GM19324 (cell line): ENCODE results near the gene CDKN2B.
A peak's percentile ranks its signal among the peaks of the same experiment; 100 is the strongest.
"Not testable (repeated sequence)": the region's sequence is repeated elsewhere in the genome, so short reads cannot be mapped to it uniquely, and the experiment has no call there.

Source experiments
- ATAC-seq: cut with Tn5 transposase; IDR thresholded peaks from one replicate; pipeline ENCODE4 v1.9.1; 2021; ENCODE audit warnings: mild to moderate bottlenecking, moderate library complexity; ENCODE audit not compliant: unreplicated experiment, low FRiP score

The CDKN2B gene, protein sequence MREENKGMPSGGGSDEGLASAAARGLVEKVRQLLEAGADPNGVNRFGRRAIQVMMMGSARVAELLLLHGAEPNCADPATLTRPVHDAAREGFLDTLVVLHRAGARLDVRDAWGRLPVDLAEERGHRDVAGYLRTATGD

DNA sequence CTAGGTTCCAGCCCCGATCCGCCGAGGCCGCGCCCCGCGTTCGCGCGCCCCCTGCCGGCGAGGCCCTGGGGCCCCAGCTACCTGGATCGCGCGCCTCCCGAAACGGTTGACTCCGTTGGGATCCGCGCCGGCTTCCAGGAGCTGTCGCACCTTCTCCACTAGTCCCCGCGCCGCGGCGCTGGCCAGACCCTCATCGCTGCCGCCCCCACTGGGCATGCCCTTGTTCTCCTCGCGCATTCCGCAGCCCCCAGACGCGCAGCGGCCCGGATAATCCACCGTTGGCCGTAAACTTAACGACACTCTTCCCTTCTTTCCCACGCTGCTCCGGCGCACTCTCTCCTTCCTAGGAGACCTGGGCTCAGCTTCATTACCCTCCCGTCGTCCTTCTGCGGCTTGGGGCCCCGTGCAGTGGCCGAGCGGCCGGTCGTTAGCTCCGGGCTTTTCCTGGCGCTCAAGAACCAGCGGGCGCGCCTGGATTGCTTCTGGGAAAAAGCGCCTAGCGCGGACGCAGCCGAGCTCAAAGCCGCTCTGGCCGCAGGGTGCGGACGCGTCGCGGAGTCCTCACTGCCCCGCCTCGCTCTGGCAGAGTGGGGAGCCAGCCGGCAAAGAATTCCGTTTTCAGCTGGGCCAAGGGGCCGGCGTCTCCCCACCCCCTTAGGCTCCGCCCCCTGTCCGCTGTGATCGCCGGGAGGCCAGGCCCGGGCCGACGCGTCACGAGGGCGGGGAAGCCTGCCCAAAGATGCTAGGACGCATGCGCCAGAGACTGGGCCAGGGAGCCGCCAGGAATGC is at the start of gene CDKN2B:
Gene CDKN2B, minus strand, starts transcription at position 589 of the 789 bp plus-strand sequence. Its CDS starts 352 bp downstream, at position 237.
- peak; percentile 98 for ATAC-seq

DNA sequence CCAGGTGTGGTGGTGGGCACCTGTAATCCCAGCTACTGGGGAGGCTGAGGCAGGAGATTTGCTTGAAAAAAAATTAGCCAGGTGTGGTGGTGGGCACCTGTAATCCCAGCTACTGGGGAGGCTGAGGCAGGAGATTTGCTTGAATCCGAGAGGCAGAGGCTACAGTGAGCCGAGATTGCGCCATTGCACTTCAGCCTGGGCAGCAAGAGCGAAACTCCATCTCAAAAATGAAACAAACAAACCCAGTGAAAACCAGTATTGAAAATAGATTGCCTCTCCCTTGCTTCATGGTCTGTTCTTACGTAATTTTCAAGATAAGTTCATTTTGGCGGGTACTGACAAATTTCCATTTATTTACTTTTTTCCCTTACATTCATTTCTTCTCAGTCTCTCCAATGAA is 48.9 kb upstream of the CDKN2B start:
- ATAC-seq, result not testable (repeated sequence)

DNA sequence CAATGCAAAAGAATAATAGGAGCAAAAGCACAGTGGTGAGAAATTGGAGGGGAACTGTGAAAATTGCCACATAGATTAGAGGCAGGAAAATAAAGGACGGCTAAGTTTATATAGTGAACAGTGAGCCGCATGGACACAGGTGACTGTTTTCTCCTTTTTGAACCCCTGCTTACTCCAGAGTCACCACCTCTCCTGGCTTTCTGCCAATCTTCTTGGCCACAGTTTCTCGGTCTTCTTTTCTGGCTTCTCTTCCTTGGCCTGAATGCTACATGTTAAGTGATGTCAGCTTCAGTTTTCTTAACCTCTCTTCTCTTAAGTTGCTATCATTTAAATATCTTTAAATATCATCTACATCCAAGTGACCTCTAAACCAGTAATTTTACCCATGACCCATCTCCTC is 47.3 kb upstream of the CDKN2B start:
- no peak for ATAC-seq

DNA sequence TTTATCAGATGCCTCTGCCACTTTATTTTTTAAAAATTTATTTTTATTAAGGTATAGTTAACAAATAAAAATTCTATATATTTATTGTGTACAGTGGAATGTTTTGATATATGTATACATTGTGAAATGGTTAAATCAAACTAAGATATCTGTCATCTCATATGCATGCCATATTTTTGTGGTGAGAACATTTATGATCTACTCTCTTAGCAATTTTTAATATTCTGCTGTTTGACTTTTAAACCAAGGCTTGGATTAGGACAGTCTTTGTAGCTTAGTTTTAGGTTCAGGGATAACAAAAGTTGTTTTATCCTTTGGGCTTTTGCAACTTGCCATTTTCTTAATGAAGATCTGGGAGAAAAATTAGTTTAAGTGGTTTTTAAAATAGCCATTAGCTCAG is 46.0 kb upstream of the CDKN2B start:
- no peak for ATAC-seq

DNA sequence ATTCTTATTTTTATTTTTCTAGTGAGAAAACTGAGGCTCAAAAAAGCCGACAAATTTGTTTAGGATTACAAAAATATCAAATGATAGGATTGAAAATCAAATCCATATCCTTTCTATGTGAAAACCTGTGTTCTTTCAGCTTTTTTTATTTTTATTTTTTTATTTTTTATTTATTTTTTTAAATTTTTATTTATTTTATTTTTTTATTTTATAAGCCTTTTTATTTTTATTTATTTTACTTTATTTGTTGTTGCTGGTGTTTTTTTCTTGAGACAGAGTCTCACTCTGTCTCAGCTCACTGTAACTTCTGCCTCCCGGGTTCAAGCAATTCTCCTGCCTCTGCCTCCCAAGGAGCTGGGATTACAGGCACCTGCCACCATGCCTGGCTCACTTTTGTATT is 45.4 kb upstream of the CDKN2B start:
- no peak for ATAC-seq

DNA sequence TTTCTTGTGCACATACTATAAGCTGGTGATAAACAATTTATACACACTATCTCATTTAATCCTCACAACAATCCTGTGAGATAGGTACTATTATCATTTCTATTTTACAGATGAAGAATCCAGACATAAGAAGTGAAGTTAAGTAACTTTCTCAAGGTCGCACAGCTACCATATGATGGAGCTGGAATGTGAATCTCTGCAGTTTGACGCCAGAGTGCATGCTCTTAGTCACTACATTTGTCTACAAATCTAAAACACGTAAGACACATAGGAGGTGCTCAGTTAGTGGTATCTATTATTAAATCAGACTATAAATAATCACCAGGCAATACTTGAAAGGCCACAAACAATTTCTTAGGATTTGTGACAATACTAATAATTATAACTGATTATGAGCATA is 45.0 kb upstream of the CDKN2B start:
- ATAC-seq, result no peak

DNA sequence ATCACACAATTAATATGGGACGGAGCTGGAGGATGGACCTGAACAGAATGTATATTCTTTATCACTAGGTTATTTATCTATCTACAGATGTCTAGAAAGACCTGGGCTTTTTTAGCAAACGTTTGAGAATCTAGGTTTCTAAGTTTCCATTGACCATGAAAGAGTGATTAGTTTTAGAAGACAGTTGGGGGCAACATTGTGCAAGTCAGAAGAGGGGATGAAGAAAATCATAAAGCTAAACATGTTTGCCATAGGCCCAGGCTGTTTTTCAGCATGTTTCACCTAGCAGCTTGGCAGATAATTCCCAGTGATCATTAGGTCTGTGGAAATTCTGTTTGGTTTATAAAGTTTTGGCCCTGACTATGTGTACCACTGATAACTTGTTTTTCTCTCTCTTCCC is 44.1 kb upstream of the CDKN2B start:
- no peak for ATAC-seq

DNA sequence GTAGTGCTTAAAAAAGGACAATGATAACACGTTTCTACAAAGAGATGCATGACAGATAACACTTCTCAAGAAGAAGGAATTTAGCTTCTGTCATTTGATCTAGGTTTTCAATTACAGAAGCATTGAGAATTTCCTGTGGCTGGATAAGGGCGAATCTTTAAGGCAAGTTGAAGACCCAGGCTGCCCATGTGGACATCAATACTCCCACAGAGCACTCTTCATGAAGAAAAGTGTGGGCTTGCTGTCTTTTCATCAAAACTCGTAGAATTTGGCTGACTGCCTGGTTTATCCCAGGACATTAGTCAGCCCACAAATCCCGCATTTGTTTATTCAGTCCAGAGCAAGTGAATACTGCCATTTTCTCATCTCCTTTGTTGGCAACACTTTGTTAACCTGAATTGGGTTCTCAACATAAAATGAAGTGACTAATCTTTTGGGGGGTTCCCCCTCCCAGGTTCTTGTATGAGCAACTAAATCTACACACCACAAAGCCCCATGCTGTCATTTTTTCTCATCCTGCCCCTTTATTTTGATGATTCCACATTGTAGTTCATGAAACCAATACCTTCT is 43.4 kb upstream of the CDKN2B start:
- no peak for ATAC-seq

DNA sequence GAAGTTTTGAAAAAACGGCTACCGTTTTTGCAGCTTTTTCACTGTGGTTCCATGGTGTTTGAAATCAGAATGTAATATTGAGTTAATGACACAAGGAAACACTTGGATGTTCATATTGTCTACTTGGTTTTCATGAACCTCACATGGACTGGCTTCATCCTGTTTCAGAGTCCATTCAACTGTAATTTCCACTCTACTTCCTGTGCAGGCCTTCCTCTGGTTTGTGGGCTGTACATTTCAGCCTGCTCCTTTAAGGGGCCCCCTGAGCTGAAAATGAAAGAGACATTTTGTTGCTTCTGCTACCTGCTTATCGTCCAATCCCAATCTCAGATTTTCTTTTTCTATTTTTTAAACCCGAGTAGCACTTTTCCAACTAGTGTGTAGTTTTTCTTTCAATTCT is 41.8 kb upstream of the CDKN2B start:
- no peak for ATAC-seq

DNA sequence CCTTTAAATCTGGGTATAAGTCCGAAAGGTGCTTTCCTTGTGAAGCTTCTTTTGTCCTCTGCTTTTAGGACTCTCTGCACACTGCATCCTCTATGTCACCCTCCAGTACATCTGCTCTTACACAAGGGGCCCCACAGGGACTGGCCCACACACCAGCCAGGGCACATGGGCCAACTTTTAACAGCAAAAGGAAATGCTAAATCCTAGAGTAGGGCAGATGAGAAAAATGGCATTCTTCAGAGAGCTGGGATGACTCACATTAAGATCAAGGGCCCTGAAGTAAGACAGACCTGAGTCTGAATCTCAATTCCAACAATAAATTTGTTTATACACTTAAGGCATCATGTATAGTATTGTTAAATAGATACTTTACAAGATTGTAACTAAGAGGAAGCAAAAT is 40.3 kb upstream of the CDKN2B start:
- ATAC-seq, result no peak

DNA sequence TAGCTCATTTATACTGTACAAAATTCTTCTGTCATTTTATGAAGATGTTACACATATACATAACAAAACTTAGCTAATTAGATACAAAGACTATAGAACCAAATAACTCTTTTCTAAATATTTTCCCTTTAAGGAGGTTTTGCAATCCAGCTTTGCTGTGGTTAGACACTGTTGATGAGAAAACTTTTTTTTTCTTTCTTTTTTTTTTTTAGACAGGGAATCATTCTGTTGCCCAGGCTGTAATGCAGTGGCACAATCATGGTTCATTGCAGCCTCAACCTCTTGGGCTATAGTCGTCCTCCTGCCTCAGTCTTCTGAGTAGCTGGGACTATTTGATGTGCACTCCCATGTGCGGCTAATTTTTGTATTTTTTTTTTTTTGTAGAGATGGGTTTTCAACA is 38.5 kb upstream of the CDKN2B start:
- ATAC-seq, result no peak

DNA sequence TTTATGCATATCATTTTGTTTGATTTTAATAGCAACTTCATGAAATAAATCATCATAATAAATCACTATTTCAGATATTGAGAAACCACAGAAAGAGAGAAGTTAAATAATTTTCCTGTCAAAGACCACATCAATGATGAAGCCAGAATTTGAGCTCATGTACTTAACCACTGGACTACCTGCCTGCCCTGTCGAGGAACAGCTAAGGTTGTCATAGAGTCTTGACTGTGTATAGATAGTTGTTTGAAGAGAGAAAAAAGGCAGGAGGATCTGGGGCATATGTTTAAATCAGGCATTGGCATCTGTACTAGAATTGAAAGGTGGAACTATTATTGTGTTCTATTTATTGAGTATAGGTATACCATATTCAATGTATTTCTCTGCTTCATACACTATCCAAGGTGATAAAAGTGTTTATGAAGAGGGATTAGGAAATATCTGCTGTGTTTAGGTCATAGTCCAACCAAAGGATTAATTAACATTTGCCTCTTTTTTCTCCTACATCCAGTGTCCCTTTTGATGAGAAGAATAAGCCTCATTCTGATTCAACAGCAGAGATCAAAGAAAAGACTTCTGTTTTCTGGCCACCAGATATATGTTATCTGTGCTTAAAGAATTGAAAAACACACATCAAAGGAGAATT is 37.3 kb upstream of the CDKN2B start:
- ATAC-seq, result no peak

DNA sequence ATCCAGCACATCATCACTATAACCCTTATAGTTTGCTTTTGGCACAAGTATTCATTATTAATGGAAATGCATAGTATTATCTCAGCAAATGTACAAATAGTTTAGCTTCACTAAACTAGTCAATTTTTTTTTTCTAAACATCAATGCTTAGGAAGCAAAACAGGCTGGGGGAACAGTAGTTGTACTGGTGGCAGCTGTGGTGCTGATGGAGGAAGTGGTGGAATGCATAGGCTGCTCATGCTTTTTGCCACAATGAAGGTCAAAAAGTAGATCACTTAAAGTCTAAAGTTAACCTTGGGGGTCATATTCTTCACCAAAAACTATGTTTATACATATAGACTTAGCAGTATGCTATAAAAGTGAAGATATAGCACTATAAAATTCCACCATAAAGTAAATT is 36.3 kb upstream of the CDKN2B start:
- ATAC-seq, result no peak

DNA sequence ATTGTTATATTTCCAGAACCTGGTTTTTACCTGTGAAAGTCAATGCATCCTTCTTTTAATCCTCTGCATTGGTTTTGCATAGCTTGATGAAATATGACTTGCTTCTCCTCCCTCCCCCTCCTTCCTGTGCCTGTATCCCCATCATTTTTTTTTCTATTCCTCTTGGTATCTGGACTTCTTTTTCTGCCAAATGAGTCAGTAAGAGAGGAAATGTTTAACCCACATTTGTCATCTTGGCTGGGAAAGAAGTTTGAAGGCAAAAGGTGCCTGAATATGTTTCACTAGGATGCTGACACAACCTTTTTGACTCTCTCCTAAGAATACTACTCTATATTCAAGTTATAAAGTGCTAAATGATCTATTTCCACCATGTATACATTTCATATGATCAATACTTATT is 35.5 kb upstream of the CDKN2B start:
- no peak for ATAC-seq

DNA sequence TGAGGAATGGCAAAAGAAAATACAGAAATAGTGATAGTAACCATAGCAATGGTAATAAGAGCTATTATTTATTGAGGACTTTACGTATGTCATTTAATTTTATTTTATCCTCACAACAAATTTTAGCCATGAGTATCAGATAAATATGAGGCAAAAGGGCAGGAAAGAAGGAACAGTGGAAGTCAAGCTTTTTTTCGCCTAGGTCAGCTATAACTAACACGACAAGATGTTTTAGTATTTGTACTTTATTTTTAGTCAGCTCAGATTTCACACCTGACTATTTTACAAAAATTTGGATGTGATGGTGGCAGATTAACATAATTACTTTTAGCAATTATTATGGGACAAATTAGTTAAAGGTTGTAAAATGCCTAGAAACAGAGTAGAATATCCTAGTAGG is 34.8 kb upstream of the CDKN2B start:
- no peak for ATAC-seq

DNA sequence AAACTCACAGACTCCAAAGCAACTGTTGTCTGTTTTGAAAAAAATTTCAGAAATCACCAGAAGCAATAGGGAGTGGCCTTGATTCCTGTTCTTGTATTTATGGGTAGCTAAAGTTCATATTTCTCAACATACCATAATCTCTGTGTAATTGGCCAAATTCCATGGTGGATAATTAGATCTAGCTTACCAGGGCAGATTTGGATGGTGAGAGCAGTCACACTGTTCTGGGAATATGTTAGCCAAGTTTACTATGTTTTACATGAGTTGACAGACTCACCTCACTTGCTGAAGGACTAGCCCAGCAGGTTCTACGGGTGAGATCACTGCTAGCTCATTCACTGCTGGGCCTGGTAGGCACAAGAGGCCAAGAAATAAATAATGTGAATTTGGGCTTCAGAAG is 32.7 kb upstream of the CDKN2B start:
- no peak for ATAC-seq

DNA sequence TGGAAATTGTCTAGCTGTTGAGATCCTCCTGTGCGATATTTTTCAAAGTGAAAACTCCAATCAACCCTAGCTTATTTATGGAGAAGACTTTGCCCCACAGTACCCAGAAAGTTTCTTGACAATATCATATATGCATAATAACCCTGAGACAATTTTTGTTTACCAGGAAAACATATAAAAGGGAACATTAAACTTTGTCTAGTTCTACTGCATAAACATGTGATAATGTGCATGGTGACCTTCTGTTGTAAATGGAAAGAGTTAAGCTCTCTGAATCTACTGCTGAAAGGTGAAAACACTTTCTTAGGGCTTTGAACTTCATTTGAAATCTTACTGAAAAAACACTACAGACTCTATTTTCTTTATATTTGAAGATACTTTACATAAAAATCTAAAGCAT is 32.2 kb upstream of the CDKN2B start:
- ATAC-seq, result no peak

DNA sequence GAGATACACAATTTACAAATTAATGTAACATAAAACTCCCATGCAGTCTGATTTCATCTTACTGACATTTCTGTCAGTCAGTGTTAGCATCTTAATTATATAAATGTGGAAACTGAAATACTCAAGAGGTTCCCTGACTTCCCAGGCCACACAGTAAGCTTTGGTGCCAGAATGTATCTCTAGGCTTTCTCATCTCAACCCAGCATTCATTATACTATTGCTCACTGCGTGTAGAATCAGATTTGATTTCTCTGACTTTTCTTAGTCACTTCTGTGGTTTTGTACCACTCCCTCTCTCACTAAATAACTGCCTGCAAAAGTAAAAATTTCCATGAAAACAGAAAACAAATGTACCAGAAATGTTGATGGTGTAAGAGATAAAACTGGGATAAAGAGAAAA is 31.7 kb upstream of the CDKN2B start:
- no peak for ATAC-seq

DNA sequence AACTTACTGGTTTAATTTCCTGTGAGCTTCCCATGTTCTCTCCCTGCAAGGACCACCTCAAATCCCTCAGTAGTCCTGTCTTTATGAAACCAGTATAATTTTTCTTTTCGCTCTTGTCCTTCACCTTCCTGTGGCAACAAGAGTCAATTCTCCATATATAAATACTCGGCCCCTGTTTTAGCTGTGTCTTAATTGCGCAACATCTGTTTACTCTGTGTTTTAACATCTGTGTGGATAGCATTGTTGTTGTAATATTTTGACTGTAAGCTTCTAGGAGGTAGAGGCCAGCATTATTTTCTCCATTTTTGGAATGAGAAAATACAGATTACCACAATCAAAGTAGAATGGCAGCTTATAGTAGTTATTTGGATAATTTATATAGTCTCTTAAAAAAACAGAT is 30.2 kb upstream of the CDKN2B start:
- ATAC-seq, result no peak

DNA sequence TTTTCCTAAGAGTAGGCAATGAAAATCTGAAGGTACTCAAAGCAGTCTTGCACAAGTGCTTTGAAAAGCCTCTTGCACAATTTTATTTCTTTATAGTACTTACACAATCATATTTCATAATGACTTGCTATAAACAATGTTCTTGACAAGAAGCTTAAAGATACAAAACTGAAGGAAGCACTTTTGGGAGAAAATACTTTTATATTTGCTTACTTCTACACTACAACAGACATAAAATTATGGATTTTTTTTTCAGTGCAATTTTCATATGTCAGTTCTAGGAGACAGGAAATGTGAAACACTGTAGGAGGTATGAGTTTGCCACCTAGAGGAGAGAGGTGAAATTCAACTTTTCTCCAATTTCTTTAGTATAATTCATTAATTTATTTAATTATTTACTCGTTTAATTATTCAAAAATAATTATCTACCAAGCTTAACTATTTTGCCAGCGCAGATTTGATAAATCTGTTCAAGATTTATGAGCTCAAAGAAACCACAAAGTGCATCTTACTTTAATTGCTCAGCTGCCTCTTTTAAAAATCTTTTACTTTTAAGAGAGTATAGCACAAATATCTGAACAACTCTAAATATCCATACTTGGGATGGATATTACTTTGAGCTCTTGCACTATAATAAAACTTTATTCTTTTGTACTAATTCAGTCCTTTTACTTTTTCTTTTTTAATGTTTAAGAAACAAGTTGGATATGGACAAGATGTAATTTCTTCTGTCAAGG is 29.0 kb upstream of the CDKN2B start:
- ATAC-seq, result no peak
